K562 (cell line): ENCODE results near the gene KRI1. TPM values are rescaled to one million over a fixed set of nuclear protein-coding genes. Genes with fewer than 3 reads are reported as not detected.

Experiments
- CREM ChIP-seq: IDR thresholded peaks from 2 replicates; pipeline ENCODE4 v1.6.1; 2014; ENCODE audit warnings: antibody characterized with exemption, low read depth
- ELF1 ChIP-seq: fragments of 200-800 bp; sonication (Bioruptor generic); IDR thresholded peaks from 2 replicates; pipeline ENCODE4 v1.6.1; 2016; ENCODE audit warnings: missing genetic modification characterization, missing compliant biosample characterization
- FOXK2 ChIP-seq, 2 experiments: fragments of 450-650 bp; IDR thresholded peaks in 1 of 2; conservative IDR thresholded peaks in 1 of 2; 2 replicates each; pipeline ENCODE4 v1.6.1; 2016; ENCODE audit warnings: low read depth in 2 of 2, mild to moderate bottlenecking in 1 of 2
- HDAC6 ChIP-seq: IDR thresholded peaks from 2 replicates; pipeline ENCODE4 v1.6.1; 2012; ENCODE audit warnings: low read depth, mild to moderate bottlenecking, control low read depth, inconsistent platforms, low read length, moderate library complexity
- KLF16 ChIP-seq: IDR thresholded peaks from 2 replicates; pipeline ENCODE4 v1.6.1; 2016; ENCODE audit warnings: antibody characterized with exemption
- RBM25 ChIP-seq: fragments of 200-400 bp; formaldehyde crosslinking; IDR thresholded peaks from 2 replicates; pipeline ENCODE4 v1.6.1; 2018; ENCODE audit warnings: low read length, low read depth, moderate library complexity; ENCODE audit not compliant: severe bottlenecking
- SUPT5H ChIP-seq: fragments of 450-650 bp; IDR thresholded peaks from 2 replicates; pipeline ENCODE4 v1.6.1; 2016
- TAL1 ChIP-seq: fragments of 450-650 bp; IDR thresholded peaks from 2 replicates; pipeline ENCODE4 v1.6.1; 2016; ENCODE audit warnings: mild to moderate bottlenecking
- ZNF57 ChIP-seq: fragments of 450-650 bp; formaldehyde crosslinking; IDR thresholded peaks from 2 replicates; pipeline ENCODE4 v1.4.0; 2020; ENCODE audit warnings: mild to moderate bottlenecking, moderate library complexity
- polyA plus RNA-seq, 8 experiments: library from polyadenylated mRNA; depleted of rRNA in 4 of 8; stranded (reverse) in 5 of 8; unstranded in 3 of 8; fragments of >200 nt; fragmentation: Nextera tagmentation in 2 of 8; fragmentation: Illumina TruSeq in 1 of 8; extraction: Ambion mirVana in 2 of 8; extraction: Trizol in 1 of 8; gene quantifications; 2 replicates each; pipeline versions ENCODE4 v1.2.1 to v1.2.3, GENCODE V29; 2011 to 2014; ENCODE audit warnings: inconsistent platforms in 1 of 8, missing spikeins in 1 of 8
- total RNA-seq, 7 experiments: library from RNA; depleted of rRNA in 6 of 7; stranded (reverse); fragments of >200 nt in 6 of 7; fragmentation: Illumina TruSeq in 2 of 7; extraction: Trizol in 2 of 7; gene quantifications; 2 replicates each; pipeline versions ENCODE4 v1.2.1 to v1.2.3, GENCODE V29; 2011 to 2021; ENCODE audit warnings: low replicate concordance in 1 of 7
- TF ChIP-seq, protein P1 (sequence below): fragments of 250-450 bp; sonication (Bioruptor Pico); IDR thresholded peaks from 2 replicates; pipeline ENCODE4 v1.5.0; 2021; ENCODE audit warnings: mild to moderate bottlenecking, moderate library complexity
- TF ChIP-seq, protein P2 (sequence below): fragments of 450-650 bp; IDR thresholded peaks from 2 replicates; pipeline ENCODE4 v1.6.1; 2016; ENCODE audit warnings: mild to moderate bottlenecking, moderate library complexity
- TF ChIP-seq, protein P3 (sequence below): fragments of 450-650 bp; conservative IDR thresholded peaks from 2 replicates; pipeline ENCODE4 v1.6.1; 2016; ENCODE audit warnings: missing genetic modification characterization, low read depth, mild to moderate bottlenecking, control low read depth, missing compliant biosample characterization

KRI1 gene
- total and polyA plus RNA-seq, 9 of the 15 experiments (the other 6 are each of a cell fraction or from before 2014, with no cell fraction given), result 1.1 to 50.7 (median 24.7) TPM

DNA sequence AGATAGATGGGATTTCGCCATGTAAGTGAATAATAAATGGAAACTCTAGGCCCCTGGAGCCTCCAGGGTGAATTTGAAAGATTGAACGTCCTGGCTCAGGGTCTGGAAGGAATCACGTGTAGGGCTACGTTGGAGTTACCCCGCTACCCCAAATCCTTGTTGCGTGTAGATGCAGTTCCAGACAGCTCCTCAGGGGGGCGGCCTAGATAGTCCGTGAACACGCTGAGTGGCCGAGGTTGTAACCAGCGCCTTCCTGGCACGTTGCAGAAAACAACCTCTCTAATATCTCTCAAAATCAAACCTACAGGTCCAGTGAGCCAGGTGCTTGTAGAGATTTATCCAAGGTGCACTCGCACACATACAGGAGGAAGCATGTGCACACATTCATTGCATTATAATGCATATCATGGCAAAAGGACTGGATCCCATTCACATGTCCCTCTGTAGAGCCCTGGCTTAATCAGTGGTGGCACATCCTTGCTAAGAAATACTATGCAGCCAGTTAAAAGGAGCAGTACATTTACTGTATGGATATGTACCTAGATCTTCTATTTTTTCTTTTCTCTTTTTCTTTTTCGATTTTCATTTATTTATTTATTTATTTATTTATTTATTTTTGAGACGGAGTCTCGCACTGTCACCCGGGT lies 60.1 kb downstream of the KRI1 start (continued):
- TF ChIP-seq TAL1, result no peak
- no peak for TF ChIP-seq ZNF57
- peak; percentile 67 for TF ChIP-seq CREM
- no peak for TF ChIP-seq SUPT5H
- TF ChIP-seq, protein P1, sequence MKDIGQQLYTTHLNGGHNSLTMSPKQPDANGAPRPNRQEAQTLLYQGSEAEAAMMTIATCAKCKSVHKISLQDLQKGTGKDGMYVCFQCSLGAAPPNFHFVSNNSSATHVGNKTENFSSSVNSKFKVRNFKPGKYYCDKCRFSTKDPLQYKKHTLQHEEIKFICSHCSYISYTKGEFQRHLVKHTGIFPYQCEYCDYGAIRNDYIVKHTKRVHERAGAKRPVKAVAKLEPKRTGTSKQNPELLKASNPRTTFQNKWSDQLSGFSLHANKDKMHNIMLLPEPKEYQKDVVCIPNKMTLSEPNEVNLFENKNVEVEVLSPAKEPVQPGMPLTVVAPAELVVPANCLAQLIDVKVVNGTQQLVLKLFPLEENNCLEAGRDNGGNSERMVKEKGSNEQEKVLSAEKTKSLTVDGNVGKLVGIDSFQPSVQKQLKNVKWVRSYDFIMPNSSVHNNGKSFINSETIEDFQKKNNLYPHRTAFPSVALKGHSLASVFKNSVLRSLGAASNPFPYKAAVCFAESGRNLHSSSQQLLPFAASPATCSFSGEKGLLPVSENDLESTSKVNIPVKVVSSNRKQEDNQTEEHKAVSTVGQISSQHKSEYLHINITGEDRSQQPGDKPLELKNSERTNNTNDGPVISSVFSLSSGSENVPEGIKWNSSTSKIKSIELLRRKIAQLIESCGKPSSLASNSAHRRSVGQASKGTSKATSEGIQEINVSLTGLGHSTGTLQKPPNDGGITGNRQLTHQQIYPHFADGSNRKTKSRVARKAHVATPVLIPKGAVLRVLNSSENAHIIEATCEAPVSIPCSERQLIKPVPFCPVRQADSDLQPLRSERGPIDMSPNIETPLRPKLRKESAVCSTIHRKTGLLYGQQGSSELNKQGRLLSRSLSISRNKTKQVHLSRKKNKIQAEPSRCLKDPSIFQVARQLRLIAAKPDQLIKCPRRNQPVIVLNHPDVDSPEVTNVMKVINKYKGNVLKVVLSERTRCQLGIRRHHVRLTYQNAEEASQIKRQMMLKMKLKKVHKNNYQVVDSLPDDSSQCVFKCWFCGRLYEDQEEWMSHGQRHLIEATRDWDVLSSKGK (CRISPR knock-in tag), result no peak
- TF ChIP-seq, protein P2, sequence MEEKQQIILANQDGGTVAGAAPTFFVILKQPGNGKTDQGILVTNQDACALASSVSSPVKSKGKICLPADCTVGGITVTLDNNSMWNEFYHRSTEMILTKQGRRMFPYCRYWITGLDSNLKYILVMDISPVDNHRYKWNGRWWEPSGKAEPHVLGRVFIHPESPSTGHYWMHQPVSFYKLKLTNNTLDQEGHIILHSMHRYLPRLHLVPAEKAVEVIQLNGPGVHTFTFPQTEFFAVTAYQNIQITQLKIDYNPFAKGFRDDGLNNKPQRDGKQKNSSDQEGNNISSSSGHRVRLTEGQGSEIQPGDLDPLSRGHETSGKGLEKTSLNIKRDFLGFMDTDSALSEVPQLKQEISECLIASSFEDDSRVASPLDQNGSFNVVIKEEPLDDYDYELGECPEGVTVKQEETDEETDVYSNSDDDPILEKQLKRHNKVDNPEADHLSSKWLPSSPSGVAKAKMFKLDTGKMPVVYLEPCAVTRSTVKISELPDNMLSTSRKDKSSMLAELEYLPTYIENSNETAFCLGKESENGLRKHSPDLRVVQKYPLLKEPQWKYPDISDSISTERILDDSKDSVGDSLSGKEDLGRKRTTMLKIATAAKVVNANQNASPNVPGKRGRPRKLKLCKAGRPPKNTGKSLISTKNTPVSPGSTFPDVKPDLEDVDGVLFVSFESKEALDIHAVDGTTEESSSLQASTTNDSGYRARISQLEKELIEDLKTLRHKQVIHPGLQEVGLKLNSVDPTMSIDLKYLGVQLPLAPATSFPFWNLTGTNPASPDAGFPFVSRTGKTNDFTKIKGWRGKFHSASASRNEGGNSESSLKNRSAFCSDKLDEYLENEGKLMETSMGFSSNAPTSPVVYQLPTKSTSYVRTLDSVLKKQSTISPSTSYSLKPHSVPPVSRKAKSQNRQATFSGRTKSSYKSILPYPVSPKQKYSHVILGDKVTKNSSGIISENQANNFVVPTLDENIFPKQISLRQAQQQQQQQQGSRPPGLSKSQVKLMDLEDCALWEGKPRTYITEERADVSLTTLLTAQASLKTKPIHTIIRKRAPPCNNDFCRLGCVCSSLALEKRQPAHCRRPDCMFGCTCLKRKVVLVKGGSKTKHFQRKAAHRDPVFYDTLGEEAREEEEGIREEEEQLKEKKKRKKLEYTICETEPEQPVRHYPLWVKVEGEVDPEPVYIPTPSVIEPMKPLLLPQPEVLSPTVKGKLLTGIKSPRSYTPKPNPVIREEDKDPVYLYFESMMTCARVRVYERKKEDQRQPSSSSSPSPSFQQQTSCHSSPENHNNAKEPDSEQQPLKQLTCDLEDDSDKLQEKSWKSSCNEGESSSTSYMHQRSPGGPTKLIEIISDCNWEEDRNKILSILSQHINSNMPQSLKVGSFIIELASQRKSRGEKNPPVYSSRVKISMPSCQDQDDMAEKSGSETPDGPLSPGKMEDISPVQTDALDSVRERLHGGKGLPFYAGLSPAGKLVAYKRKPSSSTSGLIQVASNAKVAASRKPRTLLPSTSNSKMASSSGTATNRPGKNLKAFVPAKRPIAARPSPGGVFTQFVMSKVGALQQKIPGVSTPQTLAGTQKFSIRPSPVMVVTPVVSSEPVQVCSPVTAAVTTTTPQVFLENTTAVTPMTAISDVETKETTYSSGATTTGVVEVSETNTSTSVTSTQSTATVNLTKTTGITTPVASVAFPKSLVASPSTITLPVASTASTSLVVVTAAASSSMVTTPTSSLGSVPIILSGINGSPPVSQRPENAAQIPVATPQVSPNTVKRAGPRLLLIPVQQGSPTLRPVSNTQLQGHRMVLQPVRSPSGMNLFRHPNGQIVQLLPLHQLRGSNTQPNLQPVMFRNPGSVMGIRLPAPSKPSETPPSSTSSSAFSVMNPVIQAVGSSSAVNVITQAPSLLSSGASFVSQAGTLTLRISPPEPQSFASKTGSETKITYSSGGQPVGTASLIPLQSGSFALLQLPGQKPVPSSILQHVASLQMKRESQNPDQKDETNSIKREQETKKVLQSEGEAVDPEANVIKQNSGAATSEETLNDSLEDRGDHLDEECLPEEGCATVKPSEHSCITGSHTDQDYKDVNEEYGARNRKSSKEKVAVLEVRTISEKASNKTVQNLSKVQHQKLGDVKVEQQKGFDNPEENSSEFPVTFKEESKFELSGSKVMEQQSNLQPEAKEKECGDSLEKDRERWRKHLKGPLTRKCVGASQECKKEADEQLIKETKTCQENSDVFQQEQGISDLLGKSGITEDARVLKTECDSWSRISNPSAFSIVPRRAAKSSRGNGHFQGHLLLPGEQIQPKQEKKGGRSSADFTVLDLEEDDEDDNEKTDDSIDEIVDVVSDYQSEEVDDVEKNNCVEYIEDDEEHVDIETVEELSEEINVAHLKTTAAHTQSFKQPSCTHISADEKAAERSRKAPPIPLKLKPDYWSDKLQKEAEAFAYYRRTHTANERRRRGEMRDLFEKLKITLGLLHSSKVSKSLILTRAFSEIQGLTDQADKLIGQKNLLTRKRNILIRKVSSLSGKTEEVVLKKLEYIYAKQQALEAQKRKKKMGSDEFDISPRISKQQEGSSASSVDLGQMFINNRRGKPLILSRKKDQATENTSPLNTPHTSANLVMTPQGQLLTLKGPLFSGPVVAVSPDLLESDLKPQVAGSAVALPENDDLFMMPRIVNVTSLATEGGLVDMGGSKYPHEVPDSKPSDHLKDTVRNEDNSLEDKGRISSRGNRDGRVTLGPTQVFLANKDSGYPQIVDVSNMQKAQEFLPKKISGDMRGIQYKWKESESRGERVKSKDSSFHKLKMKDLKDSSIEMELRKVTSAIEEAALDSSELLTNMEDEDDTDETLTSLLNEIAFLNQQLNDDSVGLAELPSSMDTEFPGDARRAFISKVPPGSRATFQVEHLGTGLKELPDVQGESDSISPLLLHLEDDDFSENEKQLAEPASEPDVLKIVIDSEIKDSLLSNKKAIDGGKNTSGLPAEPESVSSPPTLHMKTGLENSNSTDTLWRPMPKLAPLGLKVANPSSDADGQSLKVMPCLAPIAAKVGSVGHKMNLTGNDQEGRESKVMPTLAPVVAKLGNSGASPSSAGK, result peak; percentile 65
- peak; percentile 31; the same call in 1 of the 2 replicates for TF ChIP-seq KLF16
- no peak for TF ChIP-seq HDAC6
- TF ChIP-seq FOXK2 (conservative IDR thresholded peaks at IDR 0.05 in 1 of 2, IDR thresholded peaks at IDR 0.05 in 1 of 2; ENCODE audit: low read depth in 2 of 2), result peak; percentile 18 to 66; a peak in 2 of 4 replicates
- peak; percentile 24 for TF ChIP-seq RBM25
- TF ChIP-seq, protein P3, sequence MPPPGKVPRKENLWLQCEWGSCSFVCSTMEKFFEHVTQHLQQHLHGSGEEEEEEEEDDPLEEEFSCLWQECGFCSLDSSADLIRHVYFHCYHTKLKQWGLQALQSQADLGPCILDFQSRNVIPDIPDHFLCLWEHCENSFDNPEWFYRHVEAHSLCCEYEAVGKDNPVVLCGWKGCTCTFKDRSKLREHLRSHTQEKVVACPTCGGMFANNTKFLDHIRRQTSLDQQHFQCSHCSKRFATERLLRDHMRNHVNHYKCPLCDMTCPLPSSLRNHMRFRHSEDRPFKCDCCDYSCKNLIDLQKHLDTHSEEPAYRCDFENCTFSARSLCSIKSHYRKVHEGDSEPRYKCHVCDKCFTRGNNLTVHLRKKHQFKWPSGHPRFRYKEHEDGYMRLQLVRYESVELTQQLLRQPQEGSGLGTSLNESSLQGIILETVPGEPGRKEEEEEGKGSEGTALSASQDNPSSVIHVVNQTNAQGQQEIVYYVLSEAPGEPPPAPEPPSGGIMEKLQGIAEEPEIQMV, result no peak
- no peak for TF ChIP-seq ELF1 (tag)
